ENCODE data around the gene IP6K1.
A peak's percentile ranks its signal among the peaks of the same experiment; 100 is the strongest.

- peak in 2 of 3 donors; percentile 37 to 58 for TF ChIP-seq POLR2A (IDR thresholded peaks at IDR 0.05)
- peak in 4 of 7 experiments; percentile 28 to 42 (median 30) for TF ChIP-seq CTCF (IDR thresholded peaks at IDR 0.05)
These were observed 97.1 kb downstream of the IP6K1 start, which contains the start of the genes MST1 and RNF123 for GRCh38 chr3:49689046-49689907.
